ENCODE results near the gene FUNDC2. TPM values are rescaled to one million over a fixed set of nuclear protein-coding genes. Genes with fewer than 3 reads are reported as not detected.
A peak's percentile ranks its signal among the peaks of the same experiment; 100 is the strongest.
"Not testable (repeated sequence)": the region's sequence is repeated elsewhere in the genome, so short reads cannot be mapped to it uniquely, and the experiment has no call there.

FUNDC2 gene
- total and polyA plus RNA-seq, 10 of the 15 experiments (the other 5 are each of a cell fraction or from before 2014, with no cell fraction given) = 70.5 to 353 (median 165) TPM

- ATAC-seq; RAD21 ChIA-PET (ENCODE audit: unreplicated experiment); H3K79me2 ChIP-seq (ENCODE audit: control insufficient read depth, insufficient read depth, low read length); FAIRE-seq; H3K4me3 ChIP-seq; H3K4me1 ChIP-seq (ENCODE audit: control insufficient read depth, insufficient read depth, low read length); DNase-seq (ENCODE audit: low read depth, low spot score); H3K9me3 ChIP-seq (replicated peaks; ENCODE audit: control insufficient read depth, insufficient read depth, low read length); H2AFZ ChIP-seq (ENCODE audit: control insufficient read depth, low read depth, low read length); SMC1A ChIA-PET (ENCODE audit: uncharacterized antibody, unreplicated experiment); H3K27me3 ChIP-seq (replicated peaks in 1 of 2; ENCODE audit: control insufficient read depth in 2 of 2, insufficient read depth in 2 of 2, low read length in 1 of 2); H3K4me2 ChIP-seq (ENCODE audit: control insufficient read depth, insufficient read depth); BruUV-seq (replicated peaks); H3K9ac ChIP-seq (ENCODE audit: control insufficient read depth, insufficient read depth, low read length); H4K20me1 ChIP-seq (ENCODE audit: control insufficient read depth, insufficient read depth); in situ Hi-C loops (cut with MboI); intact Hi-C loops (cut with micrococcal nuclease; ENCODE audit: unreplicated experiment); H3K36me3 ChIP-seq (ENCODE audit: control insufficient read depth in 2 of 2, insufficient read depth in 2 of 2, low read length in 1 of 2); H3K27ac ChIP-seq (ENCODE audit: control insufficient read depth, insufficient read depth): not testable (repeated sequence)
- ChIA-PET CTCF (interaction anchor here (1.1 kb wide), 1 partner anchor 10 kb away, joined by 6 read pairs; no protein-coding TSS in a partner anchor), POLR2A (interaction anchor here (0.6 kb wide), 1 partner anchor 11 kb away, joined by 3 read pairs; no protein-coding TSS in a partner anchor)
- WGBS (ENCODE audit: insufficient coverage, insufficient replicate concordance, low lambda C conversion rate, missing lambda C conversion rate) = 19% methylated on average over 7 of the region's 11 CpGs
These were observed 19.6 kb upstream of the FUNDC2 start for GRCh38 chrX:155006913-155007671.

GRCh38 chrX:155008578-155008977 is 18.1 kb upstream of the FUNDC2 start:
- H3K36me3 ChIP-seq (ENCODE audit: control insufficient read depth in 2 of 2, insufficient read depth in 2 of 2, low read length in 1 of 2); H3K4me3 ChIP-seq; in situ Hi-C loops (cut with MboI); FAIRE-seq; POLR2A ChIA-PET; H3K9me3 ChIP-seq (replicated peaks; ENCODE audit: control insufficient read depth, insufficient read depth, low read length); H3K27me3 ChIP-seq (replicated peaks in 1 of 2; ENCODE audit: control insufficient read depth in 2 of 2, insufficient read depth in 2 of 2, low read length in 1 of 2); BruUV-seq (replicated peaks); RAD21 ChIA-PET (ENCODE audit: unreplicated experiment); H3K4me1 ChIP-seq (ENCODE audit: control insufficient read depth, insufficient read depth, low read length); H3K27ac ChIP-seq (ENCODE audit: control insufficient read depth, insufficient read depth); H3K4me2 ChIP-seq (ENCODE audit: control insufficient read depth, insufficient read depth); CTCF ChIA-PET; H3K79me2 ChIP-seq (ENCODE audit: control insufficient read depth, insufficient read depth, low read length); intact Hi-C loops (cut with micrococcal nuclease; ENCODE audit: unreplicated experiment); H3K9ac ChIP-seq (ENCODE audit: control insufficient read depth, insufficient read depth, low read length); DNase-seq (ENCODE audit: low read depth, low spot score); SMC1A ChIA-PET (ENCODE audit: uncharacterized antibody, unreplicated experiment); H2AFZ ChIP-seq (ENCODE audit: control insufficient read depth, low read depth, low read length); H4K20me1 ChIP-seq (ENCODE audit: control insufficient read depth, insufficient read depth): not testable (repeated sequence)
- 100% methylated on average over 6 of the region's 12 CpGs for WGBS (ENCODE audit: insufficient coverage, insufficient replicate concordance, low lambda C conversion rate, missing lambda C conversion rate)
- ATAC-seq = peak; percentile 40; the same call in 2 of the 3 replicates
